Right kidney (tissue), 1 donor: ENCODE data around the gene MYO16.

Experiments used
- DNase-seq: peaks from one replicate; pipeline ENCODE4 v3.0.0-alpha.2; 2016

The MYO16 gene

DNA sequence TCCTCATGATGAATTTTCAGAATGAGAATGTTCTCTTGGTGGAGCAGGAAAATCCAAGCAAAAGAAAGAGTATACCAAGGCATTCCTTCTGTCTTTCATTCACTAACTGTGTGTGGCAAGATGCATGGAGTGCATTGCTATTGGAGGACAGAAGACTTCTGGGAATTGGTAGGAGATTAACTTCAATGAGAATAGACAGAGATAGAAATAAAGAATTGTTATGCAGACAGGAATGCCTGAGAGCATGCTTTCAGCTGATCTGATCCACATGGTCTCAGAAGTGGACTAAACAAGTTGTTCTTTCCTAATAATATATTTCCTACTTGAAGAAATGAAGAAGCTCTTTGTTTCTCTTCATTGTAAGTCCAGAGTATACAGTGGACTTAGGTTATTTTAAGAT, 303.6 kb downstream of the MYO16 start:
- DNase-seq = no peak

DNA sequence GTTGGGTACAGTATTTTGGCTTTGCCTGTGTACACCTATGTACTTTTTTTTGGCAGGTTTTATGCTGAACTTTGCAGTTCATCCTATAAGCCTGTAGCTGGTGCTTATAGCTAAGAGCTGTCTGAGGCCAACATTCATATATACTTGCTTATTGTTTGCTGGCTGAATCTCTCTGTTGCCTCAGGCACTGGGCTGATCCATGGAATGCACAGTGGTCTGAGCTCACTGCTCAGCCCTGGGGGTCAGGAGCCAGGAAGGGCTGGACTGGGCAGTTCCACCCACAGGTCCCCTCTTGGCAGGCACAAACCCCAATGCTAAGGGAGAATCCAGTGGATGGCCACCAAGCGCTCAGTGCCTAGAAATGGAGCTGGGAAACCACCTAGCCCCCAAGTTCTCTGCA, 308.7 kb downstream of the MYO16 start:
- DNase-seq = no peak

DNA sequence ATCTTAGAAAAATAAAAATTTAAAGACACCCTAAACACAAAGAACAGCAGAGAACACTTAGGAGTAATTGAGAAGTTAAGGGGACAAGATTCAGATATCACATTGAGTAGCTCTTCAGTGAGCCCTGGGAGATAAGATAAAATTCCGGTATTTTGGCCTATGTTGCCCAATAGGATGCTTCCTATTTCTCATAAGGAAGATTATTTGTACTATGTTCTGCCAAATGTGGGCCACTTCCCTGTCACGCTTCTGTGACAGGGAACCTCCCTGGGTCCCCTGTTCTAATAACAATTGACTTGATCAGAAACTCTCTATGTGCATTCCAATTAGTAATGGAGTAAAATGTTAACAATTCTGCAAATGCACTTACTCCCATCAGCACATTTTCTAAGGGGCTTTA, 310.7 kb downstream of the MYO16 start:
- DNase-seq = no peak

DNA sequence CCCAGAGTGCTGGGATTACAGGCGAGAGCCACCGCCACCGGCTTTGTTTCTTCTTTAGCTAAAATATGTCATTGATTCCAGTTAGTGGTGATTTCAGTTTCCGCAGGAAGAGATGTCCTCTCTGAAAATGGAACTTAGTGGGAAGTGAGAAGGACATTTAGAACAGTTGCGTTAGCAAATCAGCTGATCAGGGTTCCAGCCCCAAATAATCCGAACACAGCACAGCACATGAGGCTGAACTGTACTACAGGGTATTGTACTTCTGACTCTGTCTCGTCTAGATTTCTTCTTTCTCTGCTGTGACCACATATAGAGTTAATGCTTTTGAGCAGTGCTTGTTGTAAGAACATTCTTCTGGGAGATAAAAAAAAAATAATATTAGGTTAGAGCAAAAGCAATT, 314.4 kb downstream of the MYO16 start:
- no peak for DNase-seq

DNA sequence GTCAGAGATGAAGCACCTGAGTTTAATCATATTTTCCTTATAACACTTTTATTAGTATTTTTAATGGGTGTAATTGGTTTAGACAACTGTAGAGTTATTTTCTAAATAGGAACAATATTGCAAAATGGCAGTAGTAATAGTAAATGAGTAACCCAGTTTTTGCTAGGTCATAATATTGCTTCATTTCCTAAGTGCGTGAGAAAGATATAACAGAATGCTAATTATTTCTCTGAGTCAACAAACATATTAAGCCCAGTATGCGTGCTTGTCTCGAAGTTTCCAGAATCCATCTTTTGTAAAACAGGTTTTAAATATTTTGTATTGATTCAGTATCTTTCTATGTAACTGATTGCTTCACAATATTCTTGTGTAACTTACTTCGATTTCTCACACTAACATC, 315.3 kb downstream of the MYO16 start:
- no peak for DNase-seq

DNA sequence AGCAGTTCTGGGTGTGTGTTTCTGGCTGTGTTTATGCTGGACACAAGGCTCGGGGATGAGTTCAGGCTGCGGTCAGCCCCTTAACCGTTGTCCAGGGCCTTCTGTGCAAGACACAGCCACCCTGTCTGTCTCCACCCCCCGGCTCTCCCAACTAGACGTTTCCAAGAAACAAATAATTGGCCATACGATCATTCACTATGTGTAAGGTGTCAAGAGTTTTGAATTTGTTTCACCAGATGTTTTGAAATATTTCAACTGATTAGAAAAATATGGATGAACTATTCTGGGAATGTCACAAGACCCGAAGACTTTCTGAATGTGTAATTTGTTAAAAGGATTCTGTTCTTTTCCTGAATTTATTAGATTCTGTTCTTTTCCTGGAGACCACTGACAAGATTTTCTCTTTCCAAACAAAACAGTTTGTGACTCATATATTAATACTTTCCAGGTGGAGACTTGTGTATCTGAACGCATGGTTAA, 318.2 kb downstream of the MYO16 start:
- no peak for DNase-seq

DNA sequence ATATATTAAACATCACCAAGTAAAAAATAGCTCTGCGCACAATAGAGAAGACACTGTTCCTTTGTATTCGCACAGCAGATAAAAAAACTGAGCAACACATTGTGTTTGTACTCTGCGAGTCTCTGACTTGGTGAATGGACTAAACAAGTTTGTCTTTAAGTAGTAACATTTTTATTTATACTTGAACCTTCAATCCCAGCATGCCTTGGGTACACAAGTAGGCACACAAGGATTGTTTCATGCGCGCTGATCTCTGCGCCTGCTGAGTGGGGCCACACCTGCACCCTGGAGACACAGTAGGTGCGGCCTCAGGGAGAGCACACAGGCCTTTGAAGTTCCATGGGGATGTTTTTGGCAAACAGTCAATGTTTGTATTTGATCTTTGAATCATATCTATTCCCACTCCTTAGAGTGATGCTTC, 318.9 kb downstream of the MYO16 start:
- DNase-seq = no peak

DNA sequence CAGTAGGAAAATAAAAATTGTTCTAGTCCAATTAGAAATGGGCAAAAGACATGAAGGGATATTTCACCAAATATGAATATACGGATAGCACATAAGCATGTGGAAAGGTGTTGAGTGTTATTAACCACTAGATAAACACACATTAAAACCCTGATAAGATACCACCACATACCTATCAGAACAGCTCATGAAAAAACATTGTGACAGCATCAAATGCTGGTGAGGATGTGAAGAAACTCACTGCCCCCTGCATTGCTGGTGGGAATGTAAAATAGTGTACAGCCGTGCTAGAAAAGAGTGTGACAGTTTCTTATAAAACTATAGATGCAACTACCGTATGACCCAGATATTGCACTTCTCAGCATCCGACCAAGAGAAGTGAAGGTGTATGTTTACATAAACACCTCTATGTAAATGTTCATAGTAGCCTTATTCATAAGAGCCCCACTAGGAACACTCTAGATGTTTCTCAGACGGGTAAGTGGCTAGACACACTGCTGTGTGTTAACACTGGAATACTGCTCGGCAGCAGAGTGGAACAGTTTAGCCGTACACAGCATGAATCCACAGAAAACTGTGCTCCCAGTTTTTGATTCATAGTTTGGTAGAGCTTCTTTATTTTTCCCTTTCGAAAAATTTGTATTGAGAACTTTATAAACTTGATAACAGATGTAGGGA, 321.1 kb downstream of the MYO16 start:
- no peak for DNase-seq

DNA sequence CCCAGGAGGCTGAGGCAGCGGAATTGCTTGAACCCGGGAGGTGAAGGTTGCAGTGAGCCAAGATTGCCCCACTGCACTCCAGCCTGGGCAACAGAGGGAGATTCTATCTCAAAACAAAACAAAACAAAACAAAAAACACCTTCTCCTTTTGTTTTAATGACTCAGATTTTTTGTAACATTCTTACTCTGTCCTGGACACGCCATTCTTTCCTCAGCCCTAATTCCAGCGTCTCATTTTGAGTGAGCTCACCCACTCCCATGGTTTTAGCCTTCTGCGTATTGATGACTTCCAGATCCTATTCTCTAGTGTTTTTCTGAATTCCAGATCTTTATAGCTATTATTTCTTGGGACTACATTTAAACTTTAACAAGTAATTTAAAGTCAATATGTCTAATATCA, 326.3 kb downstream of the MYO16 start:
- DNase-seq = no peak

DNA sequence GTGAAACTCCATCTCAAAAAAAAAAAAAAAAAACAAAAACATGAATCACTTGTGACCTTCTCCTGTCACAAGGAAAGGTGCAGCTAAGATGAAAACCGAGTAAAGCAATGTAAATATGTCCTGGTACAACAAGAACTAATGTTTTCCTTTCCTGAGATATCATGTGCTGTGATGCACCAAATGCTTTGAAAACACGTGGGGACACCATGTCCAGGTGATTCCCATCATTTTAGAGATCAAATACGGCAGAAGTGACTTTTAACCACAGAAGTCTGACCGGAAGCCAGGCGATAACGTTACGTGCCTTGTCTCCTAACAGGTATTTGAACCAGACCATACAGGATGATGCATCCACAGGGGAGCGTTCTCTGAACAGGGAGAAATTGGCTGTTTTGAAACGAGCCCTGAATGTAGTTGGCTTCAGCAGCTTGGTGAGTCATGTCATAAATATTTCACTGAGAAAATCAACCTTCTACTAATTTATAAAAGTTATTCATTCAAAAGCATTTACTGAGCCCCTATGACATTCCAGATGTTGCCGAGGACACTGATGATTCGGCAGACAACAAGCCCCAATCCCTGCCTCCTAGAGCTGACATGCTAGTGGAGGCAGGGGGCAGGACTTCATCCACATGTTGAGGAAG, 328.1 kb downstream of the MYO16 start:
- DNase-seq = no peak

DNA sequence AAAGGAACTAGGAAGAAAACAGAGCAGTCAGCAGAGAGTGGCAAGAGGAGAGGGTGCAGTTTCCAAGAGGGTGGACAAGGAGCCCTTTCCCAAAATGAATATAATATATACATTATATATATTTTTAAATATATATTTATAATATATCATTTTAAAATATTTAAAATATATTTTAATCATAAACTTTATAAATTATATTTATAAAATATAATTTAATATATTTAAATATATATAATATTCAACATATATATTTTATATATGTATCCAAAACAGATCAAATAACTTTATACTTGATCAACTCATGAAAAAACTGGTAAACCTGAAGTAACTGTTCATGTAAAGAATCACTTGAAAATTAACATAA, 328.6 kb downstream of the MYO16 start:
- DNase-seq = no peak

DNA sequence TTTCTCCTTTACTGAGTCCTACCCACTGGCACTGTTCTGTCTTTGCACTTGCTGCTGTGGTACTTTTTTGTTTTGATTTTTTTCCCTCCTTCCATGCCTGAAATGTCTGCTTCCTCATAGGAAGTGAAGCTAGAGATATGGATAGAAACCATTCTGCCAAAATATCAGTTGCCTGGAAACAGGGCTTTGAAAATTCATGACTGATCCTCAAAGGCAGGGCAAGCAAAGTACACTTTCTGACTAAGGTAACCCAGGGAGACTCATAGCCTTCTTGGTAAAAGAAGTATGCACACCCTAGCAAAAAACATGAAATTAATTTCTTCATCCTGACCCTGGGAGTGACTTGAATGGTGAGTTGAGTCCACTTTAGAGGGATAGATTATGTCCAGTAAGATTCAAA, 329.8 kb downstream of the MYO16 start:
- DNase-seq = no peak

DNA sequence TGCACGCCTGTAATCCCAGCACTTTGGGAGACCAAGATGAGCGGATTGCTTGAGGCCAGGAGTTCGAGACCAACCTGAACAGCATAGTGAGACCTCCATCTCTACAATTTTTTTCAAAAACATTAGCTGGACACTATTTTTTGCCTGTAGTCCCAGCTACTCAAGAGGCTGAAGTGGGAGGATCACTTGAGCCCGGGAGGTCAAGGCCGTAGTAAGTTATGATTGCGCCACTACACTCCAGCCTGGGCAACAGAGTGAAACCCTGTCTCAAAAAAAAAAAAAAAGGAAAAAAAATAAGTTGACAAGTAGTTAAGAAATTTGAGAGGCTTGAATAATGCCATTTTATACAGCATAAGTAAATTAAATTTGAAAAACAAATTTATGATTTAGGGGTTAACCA, 330.6 kb downstream of the MYO16 start:
- no peak for DNase-seq

DNA sequence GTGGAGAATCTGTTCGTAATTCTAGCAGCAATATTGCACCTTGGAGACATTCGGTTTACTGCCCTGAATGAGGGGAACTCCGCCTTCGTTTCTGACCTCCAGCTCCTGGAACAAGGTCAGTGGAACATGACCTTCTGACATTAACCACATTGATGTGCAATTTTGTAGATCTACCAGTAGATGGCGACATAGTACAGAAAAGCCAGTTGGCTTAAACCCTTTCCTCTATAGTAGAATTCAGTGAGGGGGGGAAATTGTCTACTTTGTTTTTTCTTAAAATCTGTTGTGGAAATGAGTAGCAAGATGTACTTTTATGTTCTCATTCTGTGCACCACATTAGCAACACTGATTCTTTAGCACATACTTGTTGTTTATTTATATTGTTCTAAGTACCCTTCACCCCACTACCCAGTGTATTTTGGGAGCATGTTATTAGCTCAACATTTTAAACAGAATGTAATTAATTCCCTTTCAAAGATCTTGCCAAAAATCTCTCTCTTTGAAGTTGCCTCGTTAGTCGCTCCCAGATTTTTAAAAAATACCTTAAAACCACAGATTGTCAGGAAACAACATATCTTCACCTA, 332.2 kb downstream of the MYO16 start:
- DNase-seq = peak; percentile 32

DNA sequence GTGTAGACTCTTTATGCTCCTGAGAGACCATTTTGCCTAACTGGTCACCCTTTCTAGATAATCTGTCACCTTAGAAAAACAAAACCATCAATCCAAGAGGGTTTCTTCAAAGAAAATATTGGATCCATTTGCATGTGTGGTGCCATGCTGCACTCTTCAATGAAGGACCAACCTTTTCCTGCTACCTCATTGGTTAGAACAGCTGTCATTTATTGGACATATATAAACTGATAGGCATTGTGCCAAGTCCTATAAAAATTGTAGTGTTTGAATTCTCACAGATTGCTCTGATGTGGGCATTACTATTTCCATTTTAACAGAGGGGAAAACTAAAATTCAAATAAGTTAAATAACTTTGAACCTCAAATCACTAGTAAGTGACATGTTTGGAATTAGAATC, 333.2 kb downstream of the MYO16 start:
- DNase-seq = no peak

DNA sequence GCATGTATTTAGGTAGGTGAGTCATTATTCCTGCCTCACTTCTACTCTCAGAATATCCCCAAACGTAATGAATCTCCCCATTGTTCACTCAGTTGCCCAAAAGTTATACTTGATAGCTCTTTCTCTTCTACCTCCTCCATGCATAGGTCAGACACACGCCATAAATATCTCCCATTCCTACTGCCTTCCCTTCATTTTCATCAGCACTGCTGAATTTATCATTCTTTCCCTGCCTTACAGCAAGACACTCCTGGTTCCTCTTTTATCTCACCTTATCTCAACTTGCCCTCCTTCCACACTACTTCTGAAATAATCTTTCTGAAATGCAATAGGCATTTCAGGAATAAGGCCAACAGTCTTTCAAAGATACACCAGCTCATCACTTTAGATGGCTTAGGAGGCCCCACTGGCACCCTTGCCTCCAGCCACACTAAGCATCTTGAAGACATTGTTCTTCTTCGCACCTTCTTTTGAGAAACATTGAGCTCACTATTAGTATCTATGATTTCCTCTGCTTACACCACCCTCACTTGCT, 333.9 kb downstream of the MYO16 start:
- no peak for DNase-seq

DNA sequence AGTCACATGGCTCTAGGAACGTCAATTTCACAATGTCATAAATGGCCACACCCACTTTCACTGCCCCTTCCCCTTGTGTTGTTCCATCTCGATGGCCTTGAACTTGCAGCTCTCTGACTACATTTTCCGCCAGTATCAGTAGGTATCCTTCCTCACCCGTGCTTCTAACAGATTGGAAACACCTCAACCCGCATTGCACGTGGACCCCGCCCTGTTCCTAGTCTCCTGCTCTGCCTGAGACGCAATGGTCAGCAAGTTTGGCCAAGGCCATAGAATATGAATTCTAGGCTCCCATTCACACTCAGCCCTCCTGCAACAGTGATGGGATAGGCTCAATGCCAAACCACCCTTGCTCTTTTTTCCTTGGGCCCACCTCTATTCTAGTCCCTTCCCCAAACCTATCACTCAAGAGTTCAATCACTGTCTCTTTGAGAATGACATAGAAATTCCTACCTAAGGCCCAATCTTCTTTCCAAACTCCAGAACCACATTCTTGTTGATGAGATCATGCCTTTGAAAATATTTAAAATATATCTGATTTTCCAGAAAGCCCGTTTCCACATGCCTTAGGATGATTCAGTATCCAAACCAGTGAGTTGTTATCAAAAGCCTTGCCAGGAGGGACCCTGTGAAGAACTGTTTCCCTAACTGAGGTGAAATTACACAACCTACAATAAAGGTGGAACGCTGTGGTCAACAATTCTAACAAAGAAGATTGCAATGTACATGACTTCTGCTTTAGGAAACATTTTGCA, 334.6 kb downstream of the MYO16 start:
- DNase-seq = no peak

DNA sequence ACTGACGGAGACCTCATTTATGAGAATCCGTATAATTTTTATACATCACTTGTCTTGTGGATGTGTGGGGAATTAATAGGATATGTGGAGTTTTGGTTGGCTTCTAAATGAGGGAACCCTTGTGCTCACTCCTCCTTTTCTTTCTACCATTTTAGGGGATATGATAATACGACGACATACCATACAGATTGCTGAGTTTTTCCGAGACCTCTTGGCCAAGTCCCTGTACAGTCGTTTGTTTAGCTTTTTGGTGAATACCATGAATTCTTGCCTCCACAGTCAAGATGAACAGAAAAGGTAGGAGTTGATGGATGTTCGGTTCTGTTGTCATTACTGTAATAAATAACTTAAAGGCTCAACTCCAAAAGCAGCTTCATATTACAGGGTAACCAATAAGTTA, 335.2 kb downstream of the MYO16 start:
- DNase-seq = no peak

DNA sequence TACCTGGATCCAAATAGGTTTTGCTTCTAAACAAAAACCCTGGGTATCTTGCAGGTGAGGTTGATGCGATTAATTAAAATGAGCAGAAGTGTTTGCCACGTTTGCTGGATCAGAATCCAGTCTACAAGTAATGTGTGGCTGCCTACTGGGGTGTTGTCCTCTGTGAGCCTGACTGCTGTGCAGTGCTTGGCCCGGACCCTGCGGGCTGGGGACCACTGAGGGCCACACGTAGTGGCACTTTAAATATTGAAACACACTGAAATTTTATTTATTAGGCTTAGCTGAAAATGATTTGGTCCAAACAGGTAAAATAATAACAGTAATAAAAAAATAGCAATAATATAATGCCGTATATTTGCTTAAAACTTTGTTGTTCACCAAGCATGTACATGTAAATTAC, 338.0 kb downstream of the MYO16 start:
- no peak for DNase-seq

DNA sequence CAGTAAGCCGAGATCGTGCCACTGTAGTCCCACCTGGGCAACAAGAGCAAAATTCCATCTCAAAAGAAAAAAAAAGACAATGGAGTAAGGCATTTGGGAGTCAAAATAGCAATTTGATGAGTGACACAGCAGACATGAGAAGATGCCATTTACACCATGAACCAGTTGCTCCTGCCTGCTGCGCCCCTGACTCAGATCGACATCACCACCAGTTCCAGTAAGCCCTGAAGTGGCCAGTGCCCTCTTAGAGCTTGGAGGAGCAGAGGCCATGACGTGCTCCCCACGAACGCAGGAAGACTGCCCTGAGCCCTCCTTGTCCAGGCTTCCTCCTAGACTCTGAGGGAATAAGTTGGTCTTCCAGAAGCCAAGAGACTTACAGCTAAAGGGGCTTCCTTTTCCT, 339.2 kb downstream of the MYO16 start:
- DNase-seq = no peak

DNA sequence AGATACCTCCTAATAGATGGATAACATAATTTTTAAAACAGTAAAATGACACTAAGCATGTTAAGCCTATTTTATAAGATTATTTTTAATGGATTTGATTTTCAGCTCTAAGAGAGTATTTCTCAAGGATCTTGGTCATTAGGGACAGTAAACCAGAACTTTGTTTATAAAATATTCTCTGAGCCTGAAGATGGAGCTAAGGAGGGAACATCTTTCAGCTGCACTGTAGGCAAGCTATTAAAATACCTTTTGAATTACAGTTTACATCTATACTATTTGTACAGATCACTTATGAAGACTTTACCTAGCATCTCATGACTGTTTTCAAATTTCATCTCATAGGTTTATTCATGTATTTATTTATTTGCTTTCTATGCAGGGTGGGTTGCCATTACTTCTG, 345.3 kb downstream of the MYO16 start:
- DNase-seq = no peak

DNA sequence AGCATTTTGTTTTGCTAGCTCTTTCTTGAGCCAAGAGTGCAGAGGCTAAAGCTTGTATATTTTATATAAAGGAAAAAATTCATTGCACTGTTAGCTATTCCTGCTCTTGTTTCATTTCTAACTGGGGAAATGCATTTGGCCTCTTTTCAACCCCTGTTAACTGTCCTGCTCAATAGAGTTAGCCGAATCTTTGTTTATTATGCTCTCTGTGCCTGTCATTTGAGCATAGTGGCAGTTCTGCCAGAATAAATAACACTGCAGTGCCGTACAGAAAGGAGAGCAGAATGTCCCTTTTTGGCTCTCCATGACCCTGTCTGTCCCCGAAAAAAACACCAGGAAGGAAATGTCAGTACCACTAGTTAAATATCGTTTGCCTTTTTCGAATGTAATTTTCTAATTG, 350.8 kb downstream of the MYO16 start:
- no peak for DNase-seq

DNA sequence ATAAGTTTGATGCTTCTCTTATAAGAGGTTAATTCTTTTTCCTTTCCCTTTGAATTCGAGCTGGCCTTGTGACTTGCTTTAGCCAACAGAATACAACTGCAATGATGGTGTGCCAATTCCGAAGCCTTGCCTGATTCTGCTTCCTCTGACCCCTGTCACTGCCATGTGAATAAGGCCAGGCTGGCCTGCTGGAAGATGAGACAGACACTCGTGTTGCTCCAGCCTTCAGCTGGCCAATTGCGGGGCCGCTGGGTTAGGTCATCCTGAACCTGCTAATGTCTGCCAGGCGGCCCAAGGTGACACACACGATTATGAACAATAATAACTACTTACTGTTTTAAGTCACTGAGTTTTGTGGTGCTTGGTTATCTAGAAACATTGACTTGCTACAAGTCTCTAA, 352.0 kb downstream of the MYO16 start:
- no peak for DNase-seq
